Lung (tissue), 12 donors: ENCODE data around the gene OCSTAMP. TPM values are rescaled to one million over a fixed set of nuclear protein-coding genes. Genes with fewer than 3 reads are reported as not detected.

Experiments
- ATAC-seq: fragments of 200-7000 bp; cut with Tn5 transposase; one replicate; pipeline ENCODE4 v1.9.1; 2020; ENCODE audit warnings: moderate number of reproducible peaks; ENCODE audit not compliant: insufficient read depth, low FRiP score
- DNase-seq, 3 donors: peaks; one replicate each; pipeline ENCODE4 v3.0.0-alpha.2; 2013 to 2017
- H3K27ac ChIP-seq, 2 donors: one replicate each; pipeline ENCODE4 v1.5.1; 2013; ENCODE audit warnings: mild to moderate bottlenecking in 2 of 2, moderate library complexity in 2 of 2, control low read depth in 1 of 2, inconsistent platforms in 1 of 2, low read depth in 1 of 2, low read length in 1 of 2
- H3K27me3 ChIP-seq, 3 donors: one replicate each; pipeline ENCODE4 v1.5.1; 2013; ENCODE audit warnings: low read length in 2 of 3; ENCODE audit not compliant: control insufficient read depth in 3 of 3, insufficient read depth in 3 of 3
- H3K36me3 ChIP-seq, 4 donors: one replicate each; pipeline ENCODE4 v1.5.1; 2013; ENCODE audit warnings: low read length in 4 of 4, mild to moderate bottlenecking in 1 of 4, moderate library complexity in 1 of 4; ENCODE audit not compliant: control insufficient read depth in 4 of 4, insufficient read depth in 4 of 4
- H3K4me1 ChIP-seq, 5 donors: one replicate each; pipeline ENCODE4 v1.5.1; 2013; ENCODE audit warnings: low read length in 5 of 5, mild to moderate bottlenecking in 2 of 5, moderate library complexity in 1 of 5; ENCODE audit not compliant: control insufficient read depth in 5 of 5, insufficient read depth in 5 of 5
- H3K4me3 ChIP-seq: one replicate; pipeline ENCODE4 v1.5.1; 2013; ENCODE audit warnings: mild to moderate bottlenecking, control low read depth, moderate library complexity
- H3K9ac ChIP-seq, 2 donors: one replicate each; pipeline ENCODE4 v1.5.1; 2013; ENCODE audit warnings: low read length in 2 of 2, control low read depth in 1 of 2; ENCODE audit not compliant: insufficient read depth in 1 of 2
- H3K9me3 ChIP-seq, 4 donors: one replicate each; pipeline ENCODE4 v1.5.1; 2013; ENCODE audit warnings: low read length in 3 of 4, mild to moderate bottlenecking in 1 of 4, moderate library complexity in 1 of 4; ENCODE audit not compliant: control insufficient read depth in 4 of 4, insufficient read depth in 3 of 4
- WGBS, 2 donors: extraction: QIAGEN DNeasy Blood & Tissue Kit; methylation state at CpG; one replicate each; pipeline ENCODE4 v1.1.7; 2013; 5-methylcytosine and 5-hydroxymethylcytosine counted together
- polyA plus RNA-seq, 2 donors: library from polyadenylated mRNA; stranded (reverse); fragments of 200-250 nt; gene quantifications; one replicate each; pipeline ENCODE4 v1.2.1, GENCODE V29; 2013
- total RNA-seq, 2 donors: library from RNA; depleted of rRNA in 1 of 2; stranded (reverse); fragments of >200 nt in 1 of 2; gene quantifications; one replicate each; pipeline ENCODE4 v1.2.1, GENCODE V29; 2014 to 2021
- TF ChIP-seq, protein P1 (sequence below): IDR thresholded peaks from 2 replicates; pipeline ENCODE4 v1.5.1; 2012; ENCODE audit warnings: mild to moderate bottlenecking; ENCODE audit errors: control extremely low read depth, extremely low read depth
- donor health status: control.
- donor health status: control.
- donor health status: Bipolar disorder and iron deficiency.
- donor health status: healthy.
- donor health status: DM: yes; HTN: yes; CAD: no.

The OCSTAMP gene
- total and polyA plus RNA-seq, 4 donors: 0.11 TPM; not detected in 3

- 82 to 89% methylated on average over 6 of the region's 6 CpGs for WGBS, 2 donors
- TF ChIP-seq, protein P1, sequence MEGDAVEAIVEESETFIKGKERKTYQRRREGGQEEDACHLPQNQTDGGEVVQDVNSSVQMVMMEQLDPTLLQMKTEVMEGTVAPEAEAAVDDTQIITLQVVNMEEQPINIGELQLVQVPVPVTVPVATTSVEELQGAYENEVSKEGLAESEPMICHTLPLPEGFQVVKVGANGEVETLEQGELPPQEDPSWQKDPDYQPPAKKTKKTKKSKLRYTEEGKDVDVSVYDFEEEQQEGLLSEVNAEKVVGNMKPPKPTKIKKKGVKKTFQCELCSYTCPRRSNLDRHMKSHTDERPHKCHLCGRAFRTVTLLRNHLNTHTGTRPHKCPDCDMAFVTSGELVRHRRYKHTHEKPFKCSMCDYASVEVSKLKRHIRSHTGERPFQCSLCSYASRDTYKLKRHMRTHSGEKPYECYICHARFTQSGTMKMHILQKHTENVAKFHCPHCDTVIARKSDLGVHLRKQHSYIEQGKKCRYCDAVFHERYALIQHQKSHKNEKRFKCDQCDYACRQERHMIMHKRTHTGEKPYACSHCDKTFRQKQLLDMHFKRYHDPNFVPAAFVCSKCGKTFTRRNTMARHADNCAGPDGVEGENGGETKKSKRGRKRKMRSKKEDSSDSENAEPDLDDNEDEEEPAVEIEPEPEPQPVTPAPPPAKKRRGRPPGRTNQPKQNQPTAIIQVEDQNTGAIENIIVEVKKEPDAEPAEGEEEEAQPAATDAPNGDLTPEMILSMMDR: no peak
Observed at GRCh38 chr20:46547995-46548394, 2.5 kb downstream of the OCSTAMP start.

GRCh38 chr20:46546936-46547335 is 3.5 kb downstream of the OCSTAMP start:
- Histone ChIP-seq H3K4me1 (peaks cover 0 to 4% (median 0%) of the 10 kb centered on the region in 5 donors), H3K27me3 (peaks cover 0 to 7% (median 5%) of the 10 kb centered on the region in 3 donors), H3K4me3 (no peak overlapping the region), H3K36me3 (no peaks in the 10 kb centered on the region), H3K27ac (no peak overlapping the region), H3K9ac (no peak overlapping the region), H3K9me3 (peaks cover 0 to 4% (median 0%) of the 10 kb centered on the region in 4 donors)
- WGBS, 2 donors: 59 to 64% methylated on average over 6 of the region's 6 CpGs
- TF ChIP-seq, protein P1: no peak
- DNase-seq (no peak), ATAC-seq (no peak)

More at GRCh38 chr20:46547995-46548394, 2.5 kb downstream of the OCSTAMP start:
- Histone ChIP-seq H3K4me1 (peaks cover 0 to 4% (median 0%) of the 10 kb centered on the region in 5 donors), H3K27me3 (no peaks in the 10 kb centered on the region), H3K9ac (no peak overlapping the region), H3K4me3 (no peak overlapping the region), H3K36me3 (no peaks in the 10 kb centered on the region), H3K27ac (no peak overlapping the region), H3K9me3 (peaks cover 0 to 4% (median 0%) of the 10 kb centered on the region in 4 donors)
- no peak for ATAC-seq
- DNase-seq: no peak

GRCh38 chr20:46546298-46546697 is 4.2 kb downstream of the OCSTAMP start:
- Histone ChIP-seq H3K27ac (no peak overlapping the region), H3K4me1 (peaks cover 0 to 4% (median 0%) of the 10 kb centered on the region in 5 donors), H3K27me3 (peaks cover under 1 to 8% (median 7%) of the 10 kb centered on the region in 3 donors), H3K36me3 (no peaks in the 10 kb centered on the region), H3K9me3 (peaks cover 0 to 4% (median 0%) of the 10 kb centered on the region in 4 donors), H3K9ac (no peak overlapping the region), H3K4me3 (no peak overlapping the region)
- TF ChIP-seq, protein P1: no peak
- DNase-seq: no peak
- WGBS, 2 donors: 87 to 91% methylated on average over 3 of the region's 3 CpGs
- no peak for ATAC-seq

- Histone ChIP-seq H3K27me3 (peaks cover 4 to 11% (median 7%) of the 10 kb centered on the region in 3 donors), H3K27ac (no peak overlapping the region), H3K9me3 (peaks cover 0 to 4% (median 0%) of the 10 kb centered on the region in 4 donors), H3K36me3 (no peaks in the 10 kb centered on the region), H3K9ac (no peak overlapping the region), H3K4me1 (peaks cover 0 to 4% (median 0%) of the 10 kb centered on the region in 5 donors), H3K4me3 (no peak overlapping the region)
- TF ChIP-seq, protein P1: no peak
- ATAC-seq (no peak), DNase-seq (no peak)
- 94 to 98% methylated on average over 9 of the region's 9 CpGs for whole genome bisulfite sequencing, 2 donors
Observed at GRCh38 chr20:46545827-46546138, 4.7 kb downstream of the OCSTAMP start.
